Neural progenitor cell (in vitro differentiated cells): ENCODE data around the gene ELAPOR2.

Experiments
- EZH2 ChIP-seq: fragments of 200-600 bp; sonication (generic); IDR thresholded peaks from 2 replicates; pipeline ENCODE4 v1.6.1; 2017; ENCODE audit warnings: antibody characterized with exemption, mild to moderate bottlenecking, moderate library complexity
- EZH2phosphoT487 ChIP-seq: fragments of 200-600 bp; sonication (generic); IDR thresholded peaks from 2 replicates; pipeline ENCODE4 v1.6.1; 2017; ENCODE audit warnings: antibody characterized with exemption
- TF ChIP-seq, protein P1 (sequence below): fragments of 200-600 bp; sonication (generic); IDR thresholded peaks from 2 replicates; pipeline ENCODE4 v1.5.1; 2017; ENCODE audit warnings: antibody characterized with exemption, mild to moderate bottlenecking

DNA sequence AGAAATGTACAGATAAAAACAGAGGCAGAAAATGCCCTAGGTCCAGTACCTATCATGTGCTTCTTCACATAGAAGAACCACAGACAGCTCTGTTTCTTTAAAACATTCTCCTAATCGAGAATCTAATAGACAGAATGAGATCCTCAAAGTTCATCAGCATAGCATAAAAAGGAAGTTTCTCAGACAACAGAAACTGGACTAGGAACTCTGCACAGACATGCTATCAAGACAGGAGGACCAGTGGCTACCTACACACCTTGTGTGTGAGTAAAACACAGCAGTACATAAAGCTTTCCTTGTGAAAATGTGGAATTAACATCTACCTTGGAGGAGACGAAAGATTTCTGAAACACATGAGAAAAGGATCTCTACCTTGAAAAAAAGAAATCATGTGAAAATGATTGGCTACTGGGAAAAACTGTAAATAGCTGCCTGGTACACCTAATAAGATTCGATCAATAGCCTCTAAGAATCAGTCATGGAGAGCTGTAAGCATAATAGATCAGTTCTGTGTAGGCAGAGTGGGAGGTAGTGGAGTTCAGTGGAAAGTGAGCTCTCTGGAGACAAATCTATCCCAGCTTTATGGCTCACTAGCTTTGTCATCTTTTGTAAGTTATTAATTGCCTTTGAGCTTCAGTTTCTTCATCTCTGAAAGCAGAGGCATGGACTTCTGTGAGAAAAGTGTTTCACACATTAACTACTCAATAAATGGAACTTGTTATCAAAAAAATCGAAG, 26.7 kb downstream of the ELAPOR2 start:
- TF ChIP-seq EZH2 (no peak), EZH2phosphoT487 (no peak)
- TF ChIP-seq, protein P1, sequence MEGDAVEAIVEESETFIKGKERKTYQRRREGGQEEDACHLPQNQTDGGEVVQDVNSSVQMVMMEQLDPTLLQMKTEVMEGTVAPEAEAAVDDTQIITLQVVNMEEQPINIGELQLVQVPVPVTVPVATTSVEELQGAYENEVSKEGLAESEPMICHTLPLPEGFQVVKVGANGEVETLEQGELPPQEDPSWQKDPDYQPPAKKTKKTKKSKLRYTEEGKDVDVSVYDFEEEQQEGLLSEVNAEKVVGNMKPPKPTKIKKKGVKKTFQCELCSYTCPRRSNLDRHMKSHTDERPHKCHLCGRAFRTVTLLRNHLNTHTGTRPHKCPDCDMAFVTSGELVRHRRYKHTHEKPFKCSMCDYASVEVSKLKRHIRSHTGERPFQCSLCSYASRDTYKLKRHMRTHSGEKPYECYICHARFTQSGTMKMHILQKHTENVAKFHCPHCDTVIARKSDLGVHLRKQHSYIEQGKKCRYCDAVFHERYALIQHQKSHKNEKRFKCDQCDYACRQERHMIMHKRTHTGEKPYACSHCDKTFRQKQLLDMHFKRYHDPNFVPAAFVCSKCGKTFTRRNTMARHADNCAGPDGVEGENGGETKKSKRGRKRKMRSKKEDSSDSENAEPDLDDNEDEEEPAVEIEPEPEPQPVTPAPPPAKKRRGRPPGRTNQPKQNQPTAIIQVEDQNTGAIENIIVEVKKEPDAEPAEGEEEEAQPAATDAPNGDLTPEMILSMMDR: no peak
